ENCODE data around the gene TMEM240. TPM values are rescaled to one million over a fixed set of nuclear protein-coding genes. Genes with fewer than 3 reads are reported as not detected.

The TMEM240 gene
- total RNA-seq, 6 experiments from 2014 or later: 2.8 to 5.1 (median 4.1) TPM

GRCh38 chr1:1551524-1552262 lies 11.3 kb upstream of the TMEM240 start:
- DNase-seq: no peak
- Mint-ChIP-seq H3K4me3 (no peak overlapping the region), H3K27ac (no peak overlapping the region; the same call in 1 of the 2 replicates), H3K36me3 (ENCODE audit: low read depth) (peaks cover 5% of the 10 kb centered on the region; the same call in 1 of the 2 replicates), H3K4me1 (ENCODE audit: low read depth) (peaks cover 24% of the 10 kb centered on the region), H3K27me3 (ENCODE audit: insufficient read depth) (peaks cover 2% of the 10 kb centered on the region), H3K9me3 (no peaks in the 10 kb centered on the region)
- no peak for TF ChIP-seq CTCF (IDR thresholded peaks at IDR 0.05)

DNA sequence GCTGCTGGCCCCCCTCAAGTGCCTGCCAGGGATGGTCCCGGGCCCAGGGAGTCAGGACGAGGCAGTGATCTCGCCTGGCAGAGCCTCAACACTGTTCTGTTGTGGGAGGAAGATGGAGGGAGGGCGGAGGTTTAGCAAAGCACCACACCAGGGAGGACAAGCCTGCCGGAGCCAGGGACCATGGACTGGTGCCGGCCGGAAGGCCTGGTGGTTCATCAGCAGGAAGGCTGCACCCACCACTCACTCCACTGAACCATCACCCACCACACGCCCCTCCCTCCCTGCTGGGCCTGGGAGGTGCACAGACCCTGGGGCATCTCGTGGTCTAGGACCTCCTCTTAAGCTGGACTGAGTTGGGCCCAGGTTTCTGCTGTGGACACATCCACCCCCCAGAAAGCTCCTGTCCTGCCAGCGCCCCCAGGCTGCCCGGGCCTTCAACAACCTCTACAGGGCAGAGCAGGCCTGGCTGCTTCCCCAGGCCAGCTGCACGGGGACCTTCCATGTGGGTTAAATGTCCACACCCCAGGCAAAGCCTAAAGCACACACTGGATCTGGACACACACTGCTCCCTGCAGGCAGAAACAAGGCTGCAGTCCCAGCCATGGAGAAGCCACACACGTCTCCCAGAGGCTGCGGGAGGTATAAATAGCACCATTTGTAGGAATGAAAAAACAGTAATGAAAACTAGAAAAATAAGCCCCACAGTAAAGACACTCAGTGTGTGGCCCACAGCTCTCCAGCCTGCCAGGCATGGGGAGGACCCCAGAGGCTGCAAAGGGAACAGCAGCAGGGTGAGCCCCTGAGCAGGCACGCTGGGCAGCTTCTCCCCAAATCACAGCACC lies 10.4 kb upstream of the TMEM240 start:
- Mint-ChIP-seq H3K4me1 (ENCODE audit: low read depth) (peaks cover 24% of the 10 kb centered on the region), H3K9me3 (no peaks in the 10 kb centered on the region), H3K4me3 (no peak overlapping the region), H3K36me3 (ENCODE audit: low read depth) (peaks cover 5% of the 10 kb centered on the region; the same call in 1 of the 2 replicates), H3K27me3 (ENCODE audit: insufficient read depth) (peaks cover 2% of the 10 kb centered on the region), H3K27ac (peak overlapping the region; percentile 64)
- peak; percentile 52 for DNase-seq
- TF ChIP-seq CTCF (IDR thresholded peaks at IDR 0.05): peak; percentile 72

GRCh38 chr1:1550087-1550486 lies 9.7 kb upstream of the TMEM240 start:
- no peak for TF ChIP-seq CTCF (IDR thresholded peaks at IDR 0.05)
- H3K4me1 Mint-ChIP-seq (ENCODE audit: low read depth): peaks cover 24% of the 10 kb centered on the region
- H3K27me3 Mint-ChIP-seq (ENCODE audit: insufficient read depth): peaks cover 2% of the 10 kb centered on the region
- peaks cover 3% of the 10 kb centered on the region; the same call in 1 of the 2 replicates for H3K36me3 Mint-ChIP-seq (ENCODE audit: low read depth)
- no peak for DNase-seq
- no peaks in the 10 kb centered on the region for H3K9me3 Mint-ChIP-seq
- no peak overlapping the region for H3K4me3 Mint-ChIP-seq
- H3K27ac Mint-ChIP-seq: no peak overlapping the region

GRCh38 chr1:1548591-1548990 lies 8.2 kb upstream of the TMEM240 start:
- Mint-ChIP-seq H3K4me3 (no peak overlapping the region), H3K36me3 (ENCODE audit: low read depth) (no peaks in the 10 kb centered on the region), H3K27me3 (ENCODE audit: insufficient read depth) (peaks cover 2% of the 10 kb centered on the region; the same call in 1 of the 2 replicates), H3K4me1 (ENCODE audit: low read depth) (peaks cover 17% of the 10 kb centered on the region), H3K9me3 (no peaks in the 10 kb centered on the region), H3K27ac (no peak overlapping the region)
- no peak for TF ChIP-seq CTCF (IDR thresholded peaks at IDR 0.05)
- no peak for DNase-seq

DNA sequence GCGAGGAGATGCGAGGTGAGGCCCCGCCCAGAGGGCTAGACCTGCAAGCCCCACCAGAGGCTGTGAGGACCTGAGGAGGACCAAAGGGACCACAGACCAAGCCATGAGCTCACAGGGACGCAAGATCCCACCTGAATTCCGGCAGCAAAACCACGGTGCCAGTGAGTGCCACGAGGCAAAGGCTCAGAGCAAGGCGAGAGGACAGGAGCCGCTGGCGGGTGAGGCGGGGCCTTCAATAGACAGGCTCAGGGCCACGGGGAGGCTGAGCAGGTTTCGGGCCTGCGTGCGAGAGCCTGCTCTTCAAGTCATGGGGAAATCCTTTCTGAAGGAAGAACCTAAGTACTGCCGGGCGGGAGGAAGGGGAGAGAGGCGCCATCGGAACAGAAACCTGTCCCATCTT lies 7.1 kb upstream of the TMEM240 start:
- H3K27me3 Mint-ChIP-seq (ENCODE audit: insufficient read depth): peaks cover 6% of the 10 kb centered on the region; the same call in 1 of the 2 replicates
- no peaks in the 10 kb centered on the region for H3K9me3 Mint-ChIP-seq
- peaks cover 17% of the 10 kb centered on the region for H3K4me1 Mint-ChIP-seq (ENCODE audit: low read depth)
- no peaks in the 10 kb centered on the region for H3K36me3 Mint-ChIP-seq (ENCODE audit: low read depth)
- H3K4me3 Mint-ChIP-seq: no peak overlapping the region
- no peak overlapping the region for H3K27ac Mint-ChIP-seq
- no peak for TF ChIP-seq CTCF (IDR thresholded peaks at IDR 0.05)
- DNase-seq: no peak

All from HFFc6 (cell line).